Liver (tissue), 3 donors: ENCODE results near the gene TTYH2.

Experiments
- ATF3 ChIP-seq: IDR thresholded peaks from 2 replicates; pipeline ENCODE4 v1.6.1; 2016; ENCODE audit warnings: antibody characterized with exemption
- CTCF ChIP-seq: fragments of 150-350 bp; IDR thresholded peaks from 2 replicates; pipeline ENCODE4 v1.5.1; 2017; ENCODE audit warnings: improper control_type of control experiment, low read depth, low read length; ENCODE audit not compliant: missing input control
- FOXA1 ChIP-seq: IDR thresholded peaks from 2 replicates; pipeline ENCODE4 v1.6.1; 2016; ENCODE audit warnings: antibody characterized with exemption
- GABPA ChIP-seq, 2 donors: IDR thresholded peaks in 1 of 2; conservative IDR thresholded peaks in 1 of 2; 2 replicates each; pipeline ENCODE4 v1.6.1; 2016; ENCODE audit warnings: antibody characterized with exemption in 2 of 2, mild to moderate bottlenecking in 1 of 2, moderate library complexity in 1 of 2
- HNF4G ChIP-seq: IDR thresholded peaks from 2 replicates; pipeline ENCODE4 v1.6.1; 2016; ENCODE audit warnings: antibody characterized with exemption
- JUND ChIP-seq, 2 donors: IDR thresholded peaks; 2 replicates each; pipeline ENCODE4 v1.6.1; 2016; ENCODE audit warnings: antibody characterized with exemption in 2 of 2
- MAX ChIP-seq: IDR thresholded peaks from 2 replicates; pipeline ENCODE4 v1.6.1; 2016; ENCODE audit warnings: antibody characterized with exemption
- RAD21 ChIP-seq, 2 donors: IDR thresholded peaks; 2 replicates each; pipeline ENCODE4 v1.6.1; 2016; ENCODE audit warnings: antibody characterized with exemption in 2 of 2, mild to moderate bottlenecking in 2 of 2
- REST ChIP-seq: IDR thresholded peaks from 2 replicates; pipeline ENCODE4 v1.6.1; 2016; ENCODE audit warnings: antibody characterized with exemption, mild to moderate bottlenecking
- SP1 ChIP-seq: IDR thresholded peaks from 2 replicates; pipeline ENCODE4 v1.6.1; 2018; ENCODE audit warnings: antibody characterized with exemption, mild to moderate bottlenecking
- TAF1 ChIP-seq: conservative IDR thresholded peaks from 2 replicates; pipeline ENCODE4 v1.6.1; 2016; ENCODE audit warnings: antibody characterized with exemption, mild to moderate bottlenecking
- YY1 ChIP-seq: IDR thresholded peaks from 2 replicates; pipeline ENCODE4 v1.6.1; 2016; ENCODE audit warnings: antibody characterized with exemption, mild to moderate bottlenecking
- ZBTB33 ChIP-seq: IDR thresholded peaks from 2 replicates; pipeline ENCODE4 v1.6.1; 2016; ENCODE audit warnings: antibody characterized with exemption
- donor health status: healthy.
- donor health status: healthy.

GRCh38 chr17:74199306-74200092, 13.9 kb upstream of the TTYH2 start:
- no peak for TF ChIP-seq FOXA1
- peak; percentile 72 to 79 for TF ChIP-seq RAD21 (IDR thresholded peaks at IDR 0.05)
- peak; percentile 88 for TF ChIP-seq CTCF
- peak in 1 of 2 donors; percentile 11 for TF ChIP-seq GABPA (IDR thresholded peaks at IDR 0.05 in 1 of 2, conservative IDR thresholded peaks at IDR 0.05 in 1 of 2)
- no peak for TF ChIP-seq JUND (IDR thresholded peaks at IDR 0.05)
- no peak for TF ChIP-seq ZBTB33
- TF ChIP-seq TAF1: no peak
- TF ChIP-seq SP1: no peak
- TF ChIP-seq ATF3: no peak
- no peak for TF ChIP-seq YY1
- TF ChIP-seq HNF4G: no peak
- no peak for TF ChIP-seq MAX
- TF ChIP-seq REST: no peak
